GM18526 (cell line): ENCODE measurements around the gene ZSWIM3.

Source experiments
- POLR2A ChIP-seq: IDR thresholded peaks from 3 replicates; pipeline ENCODE4 v1.6.1; 2011; ENCODE audit not compliant: insufficient read length; ENCODE audit errors: extremely low read depth

Gene ZSWIM3

GRCh38 chr20:45920462-45921336, 63.3 kb downstream of the ZSWIM3 start:
- TF ChIP-seq POLR2A = no peak

DNA sequence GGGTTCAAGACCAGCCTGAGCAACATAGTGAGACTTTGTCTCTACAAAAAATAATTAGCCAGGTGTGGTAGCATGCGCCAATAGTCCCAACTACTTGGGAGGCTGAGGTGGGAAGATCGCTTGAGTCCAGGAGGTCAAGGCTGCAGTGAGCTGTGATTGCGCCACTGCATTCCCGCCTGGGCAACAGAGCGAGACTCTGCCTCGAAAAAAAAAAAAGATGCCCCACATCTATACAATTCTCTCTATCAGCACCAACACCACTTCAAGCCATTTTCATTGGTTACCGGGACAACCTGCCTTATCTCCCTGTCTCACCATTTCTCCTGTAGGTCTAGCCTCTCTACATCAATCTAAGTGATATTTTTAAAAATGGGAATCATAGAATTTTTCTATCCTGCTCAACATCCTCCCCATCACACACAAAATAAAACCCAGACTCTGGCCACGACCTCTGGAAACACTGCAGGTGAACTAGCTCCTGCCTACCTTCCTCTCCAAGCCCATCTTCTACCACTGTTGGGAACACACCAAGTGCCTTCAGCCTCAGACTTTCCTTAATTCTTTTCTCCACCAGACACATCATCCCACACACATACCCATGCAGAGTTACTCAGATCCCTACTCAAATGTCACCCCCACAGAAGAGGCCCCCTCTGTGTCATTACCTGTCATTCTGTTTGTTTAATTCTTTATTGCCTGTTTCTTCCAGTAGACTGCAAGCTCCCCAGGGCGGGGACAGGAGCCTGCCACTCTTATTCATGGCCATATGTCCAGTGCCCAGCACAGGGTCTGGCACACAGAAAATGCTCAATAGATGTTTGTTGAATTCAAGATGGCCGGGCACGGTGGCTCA, 64.1 kb downstream of the ZSWIM3 start:
- no peak for TF ChIP-seq POLR2A

GRCh38 chr20:45924391-45925261, 67.2 kb downstream of the ZSWIM3 start:
- no peak for TF ChIP-seq POLR2A

GRCh38 chr20:45925821-45926506, 68.5 kb downstream of the ZSWIM3 start:
- no peak for TF ChIP-seq POLR2A

- no peak for TF ChIP-seq POLR2A
Observed at GRCh38 chr20:45926731-45927070, 69.3 kb downstream of the ZSWIM3 start.

DNA sequence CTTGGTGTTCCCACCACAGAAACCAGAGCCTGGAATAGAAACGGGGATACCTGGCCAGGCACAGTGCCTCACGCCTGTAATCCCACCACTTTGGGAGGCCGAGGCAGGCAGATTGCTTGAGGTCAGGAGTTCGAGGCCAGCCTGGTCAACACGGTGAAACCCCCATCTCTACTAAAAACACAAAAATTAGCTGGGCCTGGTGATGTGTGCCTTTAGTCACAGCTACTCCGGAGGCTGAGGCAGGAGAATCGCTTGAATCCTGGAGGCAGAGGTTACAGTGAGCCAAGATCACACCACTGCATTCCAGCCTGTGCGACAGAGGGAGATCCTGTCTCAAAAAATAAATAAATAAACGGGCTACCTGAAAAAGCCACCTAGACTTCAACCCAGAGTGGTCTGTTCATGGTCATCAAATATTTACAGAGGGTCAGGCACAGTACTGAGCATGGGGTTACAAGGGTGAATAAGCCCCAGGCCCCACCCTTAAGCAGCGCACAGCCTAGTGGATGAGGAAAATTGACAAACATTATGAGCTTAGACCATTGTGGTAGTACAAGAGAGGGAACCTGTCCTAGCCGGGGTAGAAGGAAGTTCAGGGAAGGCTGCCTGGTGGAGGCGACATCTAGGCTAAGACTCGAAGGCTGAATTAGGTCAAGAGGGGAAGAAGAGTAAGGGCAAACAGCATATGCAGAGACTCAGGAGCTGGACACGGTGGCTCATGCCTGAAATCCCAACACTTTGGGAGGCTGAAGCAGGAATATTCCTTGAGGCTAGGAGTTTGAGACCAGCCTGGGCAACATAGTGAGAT, 69.9 kb downstream of the ZSWIM3 start:
- TF ChIP-seq POLR2A = no peak
